Measurements from ENCODE around the gene ROM1.

DNA sequence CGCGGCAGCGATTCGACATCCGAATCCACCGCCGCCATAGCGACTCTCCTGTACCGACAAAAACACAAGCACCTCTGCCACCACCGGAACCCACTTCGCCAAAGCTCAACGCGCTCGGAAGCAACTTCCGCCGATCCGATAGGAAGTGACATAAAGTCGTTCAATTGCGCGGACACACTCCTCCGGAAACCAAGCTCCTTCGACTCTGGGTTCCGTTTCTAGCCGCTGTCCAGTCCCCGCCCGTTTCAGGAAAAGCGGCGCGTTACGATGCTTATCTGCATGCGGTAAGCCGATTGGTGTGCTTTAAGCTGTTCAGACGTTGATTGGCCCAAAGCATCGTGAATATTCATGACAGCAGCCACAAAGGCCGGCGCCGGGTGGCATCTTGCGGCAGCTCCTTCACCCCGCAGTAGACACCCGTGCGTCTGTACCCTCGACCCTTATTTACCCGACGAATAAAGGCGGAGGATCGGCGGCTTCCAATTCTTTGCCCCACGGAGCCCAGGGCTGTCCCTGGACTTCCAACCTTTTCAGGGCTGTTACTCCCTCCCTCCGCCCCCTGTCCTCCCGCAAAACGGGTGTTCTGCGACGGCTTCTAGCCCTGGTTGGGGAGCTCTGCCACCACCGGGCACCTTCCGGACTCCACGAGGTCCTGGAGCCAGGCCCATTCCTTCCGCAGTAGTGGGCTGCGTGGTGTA lies 21.5 kb upstream of the ROM1 start, which contains the start of gene TUT1:
- TF ChIP-seq, protein P1, sequence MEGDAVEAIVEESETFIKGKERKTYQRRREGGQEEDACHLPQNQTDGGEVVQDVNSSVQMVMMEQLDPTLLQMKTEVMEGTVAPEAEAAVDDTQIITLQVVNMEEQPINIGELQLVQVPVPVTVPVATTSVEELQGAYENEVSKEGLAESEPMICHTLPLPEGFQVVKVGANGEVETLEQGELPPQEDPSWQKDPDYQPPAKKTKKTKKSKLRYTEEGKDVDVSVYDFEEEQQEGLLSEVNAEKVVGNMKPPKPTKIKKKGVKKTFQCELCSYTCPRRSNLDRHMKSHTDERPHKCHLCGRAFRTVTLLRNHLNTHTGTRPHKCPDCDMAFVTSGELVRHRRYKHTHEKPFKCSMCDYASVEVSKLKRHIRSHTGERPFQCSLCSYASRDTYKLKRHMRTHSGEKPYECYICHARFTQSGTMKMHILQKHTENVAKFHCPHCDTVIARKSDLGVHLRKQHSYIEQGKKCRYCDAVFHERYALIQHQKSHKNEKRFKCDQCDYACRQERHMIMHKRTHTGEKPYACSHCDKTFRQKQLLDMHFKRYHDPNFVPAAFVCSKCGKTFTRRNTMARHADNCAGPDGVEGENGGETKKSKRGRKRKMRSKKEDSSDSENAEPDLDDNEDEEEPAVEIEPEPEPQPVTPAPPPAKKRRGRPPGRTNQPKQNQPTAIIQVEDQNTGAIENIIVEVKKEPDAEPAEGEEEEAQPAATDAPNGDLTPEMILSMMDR (IDR thresholded peaks at IDR 0.05 in 2 of 3, conservative IDR thresholded peaks at IDR 0.05 in 1 of 3; ENCODE audit: borderline replicate concordance in 1 of 3, insufficient read depth in 1 of 3, low read depth in 2 of 3, low read length in 2 of 3) = no peak
- TF ChIP-seq SIN3A (IDR thresholded peaks at IDR 0.05; ENCODE audit: low read depth) = no peak
- no peak for TF ChIP-seq REST (IDR thresholded peaks at IDR 0.05; ENCODE audit: low read depth)
- no peak for TF ChIP-seq CEBPB (IDR thresholded peaks at IDR 0.05; ENCODE audit: low read depth)
- peak; percentile 77 for TF ChIP-seq YY1 (IDR thresholded peaks at IDR 0.05; ENCODE audit: extremely low read depth, insufficient replicate concordance, low read depth, low read length)
- TF ChIP-seq SP1 (IDR thresholded peaks at IDR 0.05; ENCODE audit: low read depth) = no peak
- TF ChIP-seq CBX3 (IDR thresholded peaks at IDR 0.05; ENCODE audit: low read depth) = no peak
- no peak for TF ChIP-seq EZH2 (IDR thresholded peaks at IDR 0.05)
